Thyroid gland (tissue), 4 donors: ENCODE measurements around the gene GHRL. TPM values are rescaled to one million over a fixed set of nuclear protein-coding genes. Genes with fewer than 3 reads are reported as not detected.

Experiments
- DNase-seq, 2 donors: peaks; one replicate each; pipeline ENCODE4 v3.0.0-alpha.2; 2019
- H3K27ac ChIP-seq, 3 donors: fragments of 200-600 bp; sonication (generic); 1 replicate in 2 of 3; 2 replicates in 1 of 3; pipeline ENCODE4 v1.5.1; 2016 to 2019; ENCODE audit warnings: mild to moderate bottlenecking in 1 of 3, moderate library complexity in 1 of 3
- H3K27me3 ChIP-seq: fragments of 200-600 bp; sonication (generic); one replicate; pipeline ENCODE4 v1.5.1; 2019
- H3K36me3 ChIP-seq, 2 donors: fragments of 200-600 bp; sonication (generic); one replicate each; pipeline ENCODE4 v1.5.1; 2016 to 2019
- H3K4me1 ChIP-seq, 2 donors: fragments of 200-600 bp; sonication (generic); one replicate each; pipeline ENCODE4 v1.5.1; 2017 to 2019
- H3K4me3 ChIP-seq, 3 donors: fragments of 200-600 bp; sonication (generic); replicated peaks in 1 of 3; 1 replicate in 2 of 3; 2 replicates in 1 of 3; pipeline ENCODE4 v1.5.1; 2016; ENCODE audit warnings: mild to moderate bottlenecking in 1 of 3
- H3K9me3 ChIP-seq: fragments of 200-600 bp; sonication (generic); one replicate; pipeline ENCODE4 v1.5.1; 2017
- POLR2A ChIP-seq, 2 donors: fragments of 450-650 bp; IDR thresholded peaks; one replicate each; pipeline ENCODE4 v1.6.1; 2017; ENCODE audit warnings: antibody characterized with exemption in 2 of 2, mild to moderate bottlenecking in 2 of 2, moderate library complexity in 1 of 2
- WGBS, 2 donors: methylation state at CpG; one replicate each; pipeline ENCODE4 v1.1.5; 2017; 5-methylcytosine and 5-hydroxymethylcytosine counted together
- intact Hi-C: fragments of 100-400 bp; cut with DNase I; formaldehyde crosslinking; loops from one replicate; pipeline ENCODE4 v1.15.1; 2023
- total RNA-seq, 4 donors: library from RNA; depleted of rRNA; stranded (reverse); fragments of >200 nt; gene quantifications; one replicate each; pipeline ENCODE4 v1.2.3, GENCODE V29; 2016
- TF ChIP-seq, protein P1 (sequence below), 6 experiments: fragments of 200-600 bp in 3 of 6; fragments of 450-650 bp in 3 of 6; sonication (generic) in 3 of 6; IDR thresholded peaks; one replicate each; pipeline ENCODE4 v1.5.1; 2016 to 2019; ENCODE audit warnings: antibody characterized with exemption in 6 of 6, mild to moderate bottlenecking in 2 of 6, inconsistent platforms in 1 of 6, moderate library complexity in 1 of 6

Gene GHRL
- total RNA-seq, 4 donors from 2014 or later = 0.56 to 1.2 (median 1.1) TPM; not detected in 1

DNA sequence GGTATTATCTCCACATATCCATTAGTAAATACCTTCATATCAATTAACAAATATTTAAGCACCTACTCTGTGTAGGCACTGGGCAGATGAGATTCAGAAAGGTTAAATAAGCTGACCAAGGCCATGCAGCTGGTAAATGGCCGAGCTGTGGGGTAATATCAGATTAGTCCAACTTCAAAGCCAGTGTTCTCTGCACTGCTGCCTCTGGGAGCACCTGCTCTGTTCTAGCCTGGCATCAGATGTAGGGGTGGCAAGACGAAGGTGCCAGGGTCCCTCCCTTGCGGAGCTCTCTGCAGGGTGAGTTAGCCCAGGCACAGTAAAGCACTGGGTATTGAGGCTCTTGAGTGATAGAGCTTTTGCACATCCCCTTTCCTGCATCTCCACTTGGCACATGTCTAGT, 39.0 kb downstream of the GHRL start:
- H3K4me3 ChIP-seq = no peak overlapping the region
- peaks cover 15 to 17% of the 10 kb centered on the region in 2 donors for H3K4me1 ChIP-seq
- no peaks in the 10 kb centered on the region for H3K27me3 ChIP-seq
- TF ChIP-seq POLR2A (IDR thresholded peaks at IDR 0.05) = no peak
- TF ChIP-seq, protein P1, sequence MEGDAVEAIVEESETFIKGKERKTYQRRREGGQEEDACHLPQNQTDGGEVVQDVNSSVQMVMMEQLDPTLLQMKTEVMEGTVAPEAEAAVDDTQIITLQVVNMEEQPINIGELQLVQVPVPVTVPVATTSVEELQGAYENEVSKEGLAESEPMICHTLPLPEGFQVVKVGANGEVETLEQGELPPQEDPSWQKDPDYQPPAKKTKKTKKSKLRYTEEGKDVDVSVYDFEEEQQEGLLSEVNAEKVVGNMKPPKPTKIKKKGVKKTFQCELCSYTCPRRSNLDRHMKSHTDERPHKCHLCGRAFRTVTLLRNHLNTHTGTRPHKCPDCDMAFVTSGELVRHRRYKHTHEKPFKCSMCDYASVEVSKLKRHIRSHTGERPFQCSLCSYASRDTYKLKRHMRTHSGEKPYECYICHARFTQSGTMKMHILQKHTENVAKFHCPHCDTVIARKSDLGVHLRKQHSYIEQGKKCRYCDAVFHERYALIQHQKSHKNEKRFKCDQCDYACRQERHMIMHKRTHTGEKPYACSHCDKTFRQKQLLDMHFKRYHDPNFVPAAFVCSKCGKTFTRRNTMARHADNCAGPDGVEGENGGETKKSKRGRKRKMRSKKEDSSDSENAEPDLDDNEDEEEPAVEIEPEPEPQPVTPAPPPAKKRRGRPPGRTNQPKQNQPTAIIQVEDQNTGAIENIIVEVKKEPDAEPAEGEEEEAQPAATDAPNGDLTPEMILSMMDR (IDR thresholded peaks at IDR 0.05) = no peak
- intact Hi-C loops = no loop called here
- H3K27ac ChIP-seq = no peak overlapping the region
- H3K36me3 ChIP-seq = peaks cover 0 to 5% of the 10 kb centered on the region in 2 donors
- no peak for DNase-seq
- H3K9me3 ChIP-seq = no peaks in the 10 kb centered on the region
- 87 to 98% methylated on average over 3 of the region's 3 CpGs for WGBS, 2 donors

- WGBS, 2 donors = 60 to 61% methylated on average over 3 of the region's 3 CpGs
- H3K9me3 ChIP-seq = no peaks in the 10 kb centered on the region
- H3K4me1 ChIP-seq = peaks cover 15 to 17% of the 10 kb centered on the region in 2 donors
- intact Hi-C loops = no loop called here
- H3K36me3 ChIP-seq = peaks cover 0 to 5% of the 10 kb centered on the region in 2 donors
- TF ChIP-seq, protein P1 (IDR thresholded peaks at IDR 0.05) = no peak
- TF ChIP-seq POLR2A (IDR thresholded peaks at IDR 0.05) = no peak
- DNase-seq = peak; percentile 31 to 48
- no peaks in the 10 kb centered on the region for H3K27me3 ChIP-seq
- no peak overlapping the region for H3K4me3 ChIP-seq
- peak overlapping the region in 1 of 3 donors; percentile 22 for H3K27ac ChIP-seq
Observed at GRCh38 chr3:10251006-10251405, 41.7 kb downstream of the GHRL start.

DNA sequence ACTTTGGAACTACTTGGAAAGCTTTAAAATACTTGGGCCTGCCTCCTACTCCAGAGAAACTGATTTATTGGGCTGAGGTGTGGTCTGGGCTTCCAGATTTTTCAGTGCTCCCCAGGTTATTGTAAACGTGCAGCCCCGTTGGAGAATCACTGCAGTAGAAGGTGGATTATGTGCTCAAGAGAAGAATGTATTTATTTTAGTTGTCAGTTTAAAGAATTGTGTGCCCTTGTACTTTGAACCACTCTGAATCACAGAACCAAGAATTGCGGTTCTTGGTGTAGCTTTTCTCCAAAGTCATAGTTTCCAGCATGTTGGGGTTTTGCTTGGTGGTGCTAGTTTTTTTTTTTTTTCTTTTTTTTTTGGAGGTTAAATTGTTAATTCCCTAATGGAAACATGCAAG, 42.9 kb downstream of the GHRL start:
- Histone ChIP-seq H3K4me3 (peak overlapping the region in 2 of 3 donors; percentile 57 to 63), H3K27me3 (no peaks in the 10 kb centered on the region), H3K36me3 (peaks cover 0 to 5% of the 10 kb centered on the region in 2 donors), H3K27ac (peak overlapping the region; percentile 1 to 81 (median 43)), H3K4me1 (peaks cover 15 to 17% of the 10 kb centered on the region in 2 donors), H3K9me3 (no peaks in the 10 kb centered on the region)
- WGBS, 2 donors = 28 to 37% methylated on average over 3 of the region's 3 CpGs
- intact Hi-C loops = no loop called here
- no peak for DNase-seq
- no peak for TF ChIP-seq POLR2A (IDR thresholded peaks at IDR 0.05)
- TF ChIP-seq, protein P1 (IDR thresholded peaks at IDR 0.05) = no peak

DNA sequence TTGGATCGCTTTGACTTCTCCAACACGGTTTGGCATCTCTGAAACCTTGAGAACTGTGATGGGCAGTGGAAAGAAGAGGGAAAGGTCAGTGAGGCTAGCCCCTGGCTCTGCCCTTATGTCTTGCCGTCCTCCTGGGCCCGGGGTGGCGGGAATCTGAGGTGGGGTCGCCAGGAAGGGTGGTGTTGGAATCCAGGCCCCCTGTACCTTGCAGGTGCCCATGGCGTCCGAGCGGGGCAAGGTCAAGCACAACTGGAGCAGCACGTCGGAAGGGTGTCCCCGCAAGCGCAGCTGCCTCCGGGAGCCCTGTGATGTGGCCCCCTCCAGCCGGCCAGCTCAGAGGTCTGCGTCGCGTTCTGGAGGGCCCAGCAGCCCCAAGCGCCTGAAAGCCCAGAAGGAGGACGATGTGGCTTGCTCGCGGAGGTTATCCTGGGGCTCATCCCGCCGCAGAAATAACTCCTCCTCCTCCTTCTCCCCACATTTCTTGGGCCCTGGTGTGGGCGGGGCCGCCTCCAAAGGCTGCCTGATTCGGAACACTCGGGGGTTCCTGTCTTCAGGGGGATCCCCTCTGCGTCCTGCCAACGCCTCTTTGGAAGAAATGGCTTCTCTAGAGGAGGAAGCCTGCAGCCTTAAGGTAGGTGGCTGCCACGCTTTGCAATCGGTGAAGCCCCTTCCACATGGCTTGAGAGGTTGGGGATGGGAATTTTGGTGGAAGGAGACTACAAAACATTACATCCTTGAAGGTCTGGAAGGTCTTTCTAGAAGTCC, 43.6 kb downstream of the GHRL start:
- no peaks in the 10 kb centered on the region for H3K9me3 ChIP-seq
- H3K4me3 ChIP-seq = peak overlapping the region; percentile 57 to 87 (median 63)
- intact Hi-C loops = no loop called here
- DNase-seq = peak; percentile 27 to 29
- H3K27me3 ChIP-seq = no peaks in the 10 kb centered on the region
- peaks cover 0 to 5% of the 10 kb centered on the region in 2 donors for H3K36me3 ChIP-seq
- 9 to 12% methylated on average over 7 to 15 of the region's 32 CpGs for WGBS, 2 donors
- TF ChIP-seq, protein P1 (IDR thresholded peaks at IDR 0.05) = no peak
- TF ChIP-seq POLR2A (IDR thresholded peaks at IDR 0.05) = no peak
- H3K27ac ChIP-seq = peak overlapping the region; percentile 37 to 81 (median 43)
- H3K4me1 ChIP-seq = peaks cover 15 to 17% of the 10 kb centered on the region in 2 donors
